Mammary epithelial cell (primary cell): ENCODE data around the gene AFAP1.

Source experiments
- EZH2 ChIP-seq: IDR thresholded peaks from 2 replicates; pipeline ENCODE4 v1.6.1; 2012; ENCODE audit warnings: low read length, inconsistent platforms, borderline replicate concordance
- TF ChIP-seq, protein P1 (sequence below), 2 donors: IDR thresholded peaks in 1 of 2; conservative IDR thresholded peaks in 1 of 2; 2 replicates each; pipeline ENCODE4 v1.5.1; 2011 to 2012; ENCODE audit warnings: inconsistent platforms in 2 of 2, low read length in 2 of 2, mild to moderate bottlenecking in 2 of 2, control low read depth in 1 of 2, low read depth in 1 of 2; ENCODE audit not compliant: insufficient read depth in 1 of 2; ENCODE audit errors: extremely low read depth in 1 of 2

DNA sequence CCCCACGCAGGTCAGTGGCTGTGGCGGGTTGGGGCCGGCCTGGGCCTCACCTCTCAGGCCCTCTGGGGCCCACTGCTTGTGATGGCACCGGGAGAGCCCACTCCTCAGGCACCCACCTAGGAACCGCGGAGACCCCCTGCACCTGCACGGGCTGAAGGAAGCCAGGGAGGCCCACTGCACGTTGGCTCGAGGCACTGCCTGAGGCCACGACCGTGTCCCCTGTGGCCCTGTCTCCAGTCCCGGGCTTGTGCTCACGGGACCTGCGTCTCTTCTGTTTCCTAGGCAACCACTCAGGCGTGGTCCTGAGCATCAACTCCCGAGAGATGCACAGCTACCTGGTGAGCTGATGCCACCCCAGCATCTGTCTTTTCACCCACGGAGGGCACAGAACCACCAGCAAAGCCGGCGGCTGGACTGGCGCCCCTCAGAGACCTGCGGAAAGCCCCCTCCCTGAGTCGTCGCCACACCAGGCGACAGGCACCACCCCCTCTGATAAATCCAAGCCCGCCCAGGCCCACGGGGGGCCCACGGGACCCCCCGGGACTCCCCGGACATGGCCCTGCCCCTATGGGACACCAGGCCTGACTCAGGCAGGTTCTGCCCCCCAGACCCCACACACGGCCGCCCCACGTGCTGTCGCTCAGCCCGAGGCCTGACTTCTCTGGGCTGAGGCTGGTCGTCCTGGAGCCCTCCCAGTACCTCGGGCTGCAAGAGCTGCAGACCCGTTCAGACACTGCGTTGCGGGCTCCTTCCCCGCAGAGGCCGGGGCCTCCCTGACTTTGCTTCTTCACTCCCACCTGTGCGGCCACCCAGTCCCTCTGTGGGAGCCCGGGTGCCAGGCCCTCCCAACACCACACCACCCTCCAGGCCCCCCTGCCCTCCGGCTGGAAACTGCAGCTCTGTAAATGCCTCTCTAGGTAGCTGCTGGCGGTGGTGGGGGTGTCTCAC, 199.5 kb downstream of the AFAP1 start:
- TF ChIP-seq, protein P1, sequence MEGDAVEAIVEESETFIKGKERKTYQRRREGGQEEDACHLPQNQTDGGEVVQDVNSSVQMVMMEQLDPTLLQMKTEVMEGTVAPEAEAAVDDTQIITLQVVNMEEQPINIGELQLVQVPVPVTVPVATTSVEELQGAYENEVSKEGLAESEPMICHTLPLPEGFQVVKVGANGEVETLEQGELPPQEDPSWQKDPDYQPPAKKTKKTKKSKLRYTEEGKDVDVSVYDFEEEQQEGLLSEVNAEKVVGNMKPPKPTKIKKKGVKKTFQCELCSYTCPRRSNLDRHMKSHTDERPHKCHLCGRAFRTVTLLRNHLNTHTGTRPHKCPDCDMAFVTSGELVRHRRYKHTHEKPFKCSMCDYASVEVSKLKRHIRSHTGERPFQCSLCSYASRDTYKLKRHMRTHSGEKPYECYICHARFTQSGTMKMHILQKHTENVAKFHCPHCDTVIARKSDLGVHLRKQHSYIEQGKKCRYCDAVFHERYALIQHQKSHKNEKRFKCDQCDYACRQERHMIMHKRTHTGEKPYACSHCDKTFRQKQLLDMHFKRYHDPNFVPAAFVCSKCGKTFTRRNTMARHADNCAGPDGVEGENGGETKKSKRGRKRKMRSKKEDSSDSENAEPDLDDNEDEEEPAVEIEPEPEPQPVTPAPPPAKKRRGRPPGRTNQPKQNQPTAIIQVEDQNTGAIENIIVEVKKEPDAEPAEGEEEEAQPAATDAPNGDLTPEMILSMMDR (conservative IDR thresholded peaks at IDR 0.05 in 1 of 2, IDR thresholded peaks at IDR 0.05 in 1 of 2; ENCODE audit: extremely low read depth in 1 of 2, insufficient read depth in 1 of 2, low read depth in 1 of 2, low read length in 2 of 2): no peak
- TF ChIP-seq EZH2: no peak
